Lower leg skin (tissue), 3 donors: ENCODE measurements around the gene MAP6D1.

Source experiments
- POLR2A ChIP-seq, 2 donors: fragments of 450-650 bp; IDR thresholded peaks; one replicate each; pipeline ENCODE4 v1.6.1; 2016 to 2017; ENCODE audit warnings: antibody characterized with exemption in 2 of 2, mild to moderate bottlenecking in 1 of 2, moderate library complexity in 1 of 2
- TF ChIP-seq, protein P1 (sequence below), 3 donors: fragments of 450-650 bp; IDR thresholded peaks; one replicate each; pipeline ENCODE4 v1.5.1; 2016; ENCODE audit warnings: antibody characterized with exemption in 3 of 3, mild to moderate bottlenecking in 3 of 3, moderate library complexity in 2 of 3

DNA sequence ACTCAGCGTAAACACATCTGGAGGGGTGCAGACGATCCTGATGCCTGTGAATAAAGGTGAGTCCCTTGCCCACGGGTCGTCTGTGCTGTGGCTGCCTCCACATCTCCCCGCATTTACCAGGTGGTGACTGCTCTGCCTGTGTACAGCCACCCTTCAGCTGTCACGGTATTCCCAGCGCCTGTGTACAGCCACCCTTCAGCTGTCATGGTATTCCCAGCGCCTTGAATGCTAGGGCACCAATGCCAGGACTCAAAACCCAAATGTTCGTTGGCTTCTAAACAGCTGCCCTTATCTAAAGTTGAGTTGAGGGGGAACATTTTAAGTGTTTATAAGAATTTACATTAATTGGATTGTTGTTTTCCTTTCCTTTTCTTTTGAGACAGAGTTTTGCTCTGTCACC lies 27.4 kb downstream of the MAP6D1 start:
- TF ChIP-seq, protein P1, sequence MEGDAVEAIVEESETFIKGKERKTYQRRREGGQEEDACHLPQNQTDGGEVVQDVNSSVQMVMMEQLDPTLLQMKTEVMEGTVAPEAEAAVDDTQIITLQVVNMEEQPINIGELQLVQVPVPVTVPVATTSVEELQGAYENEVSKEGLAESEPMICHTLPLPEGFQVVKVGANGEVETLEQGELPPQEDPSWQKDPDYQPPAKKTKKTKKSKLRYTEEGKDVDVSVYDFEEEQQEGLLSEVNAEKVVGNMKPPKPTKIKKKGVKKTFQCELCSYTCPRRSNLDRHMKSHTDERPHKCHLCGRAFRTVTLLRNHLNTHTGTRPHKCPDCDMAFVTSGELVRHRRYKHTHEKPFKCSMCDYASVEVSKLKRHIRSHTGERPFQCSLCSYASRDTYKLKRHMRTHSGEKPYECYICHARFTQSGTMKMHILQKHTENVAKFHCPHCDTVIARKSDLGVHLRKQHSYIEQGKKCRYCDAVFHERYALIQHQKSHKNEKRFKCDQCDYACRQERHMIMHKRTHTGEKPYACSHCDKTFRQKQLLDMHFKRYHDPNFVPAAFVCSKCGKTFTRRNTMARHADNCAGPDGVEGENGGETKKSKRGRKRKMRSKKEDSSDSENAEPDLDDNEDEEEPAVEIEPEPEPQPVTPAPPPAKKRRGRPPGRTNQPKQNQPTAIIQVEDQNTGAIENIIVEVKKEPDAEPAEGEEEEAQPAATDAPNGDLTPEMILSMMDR (IDR thresholded peaks at IDR 0.05): no peak
- no peak for TF ChIP-seq POLR2A (IDR thresholded peaks at IDR 0.05)
